ENCODE measurements around the gene HNRNPF.

DNA sequence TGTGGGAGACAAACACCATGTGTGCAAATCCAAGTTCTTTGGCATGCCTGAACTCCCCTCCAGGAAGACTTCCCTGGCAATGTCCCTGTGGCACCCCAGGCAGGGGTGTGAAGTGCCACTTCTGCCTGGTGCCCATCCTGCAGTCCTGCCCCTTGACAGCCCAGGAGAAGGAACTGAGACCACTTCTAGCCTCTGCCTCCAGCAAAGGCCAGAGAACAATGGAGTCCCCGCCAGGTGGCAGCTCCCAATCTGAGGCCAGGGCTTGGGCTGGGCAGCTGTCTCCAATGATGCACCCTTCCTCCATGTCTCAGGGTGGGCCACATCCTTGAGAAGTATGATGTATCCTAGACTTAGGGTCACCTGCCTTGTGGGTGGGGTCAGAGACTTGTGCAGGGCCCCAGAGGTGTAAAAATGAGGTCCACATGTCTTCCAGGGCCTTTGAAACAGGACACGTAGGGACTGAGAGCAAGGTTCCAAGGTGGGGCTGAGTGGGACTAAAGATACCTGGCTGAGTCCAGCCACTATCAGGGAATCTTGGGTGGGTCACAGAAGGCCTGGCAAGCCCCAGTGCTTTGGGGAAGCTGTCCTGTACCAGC, 32.1 kb downstream of the HNRNPF start:
- TF ChIP-seq CTCF (IDR thresholded peaks at IDR 0.05 in 2 of 3, conservative IDR thresholded peaks at IDR 0.05 in 1 of 3; ENCODE audit: borderline replicate concordance in 1 of 3, insufficient read depth in 1 of 3, low read depth in 2 of 3, low read length in 2 of 3) (no peak), POLR2A (IDR thresholded peaks at IDR 0.05; ENCODE audit: borderline replicate concordance, extremely low read depth, insufficient read depth, insufficient read length) (no peak)
